NCI-H2171 (cell line): Measurements from ENCODE around the gene TTC34.
A peak's percentile ranks its signal among the peaks of the same experiment; 100 is the strongest.

ENCODE experiments used
- DNase-seq: peaks from one replicate; lab custom pipeline; 2025; lab: John Stamatoyannopoulos, UW

TTC34 gene

GRCh38 chr1:2590233-2591141 lies 211.0 kb downstream of the TTC34 start:
- no peak for DNase-seq

DNA sequence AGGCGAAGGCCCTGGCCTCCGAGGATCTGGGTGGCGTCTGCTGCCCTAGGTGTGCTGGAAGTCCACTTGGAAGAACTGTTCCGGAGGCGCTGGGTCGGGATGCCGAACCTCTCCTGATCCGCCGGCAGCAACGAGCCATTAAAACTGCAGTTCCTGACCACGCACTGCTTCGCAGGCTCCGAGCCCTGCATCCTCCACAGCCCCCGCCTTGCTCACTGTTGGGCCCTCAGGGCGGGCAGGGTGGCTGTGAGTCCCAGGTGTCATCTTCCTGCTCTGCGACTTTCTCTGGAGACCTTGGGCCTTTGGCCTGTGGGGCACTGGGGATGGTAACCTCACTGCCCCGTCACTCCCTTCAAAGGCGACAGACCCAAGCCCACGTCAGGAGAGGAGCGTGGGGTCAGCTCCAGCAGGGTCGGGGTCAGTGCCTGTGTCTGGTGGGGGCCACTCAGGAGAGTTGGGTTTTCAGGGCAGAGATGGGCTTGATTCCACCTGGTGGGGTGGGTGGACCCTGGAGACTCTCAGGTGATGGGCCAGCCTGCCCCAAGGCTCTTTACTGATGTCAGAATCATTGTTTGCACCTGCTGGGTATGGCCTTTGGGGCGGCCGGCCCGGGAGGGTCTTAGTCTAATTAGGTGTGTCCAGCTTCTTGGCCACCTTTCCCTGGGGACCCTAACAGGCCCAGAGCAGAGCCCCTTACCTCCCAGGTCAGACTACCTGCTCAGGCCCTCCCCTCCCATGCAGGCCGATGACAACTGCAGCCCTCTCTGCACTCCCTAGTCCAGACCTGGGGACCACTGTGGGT lies 211.9 kb downstream of the TTC34 start:
- no peak for DNase-seq

DNA sequence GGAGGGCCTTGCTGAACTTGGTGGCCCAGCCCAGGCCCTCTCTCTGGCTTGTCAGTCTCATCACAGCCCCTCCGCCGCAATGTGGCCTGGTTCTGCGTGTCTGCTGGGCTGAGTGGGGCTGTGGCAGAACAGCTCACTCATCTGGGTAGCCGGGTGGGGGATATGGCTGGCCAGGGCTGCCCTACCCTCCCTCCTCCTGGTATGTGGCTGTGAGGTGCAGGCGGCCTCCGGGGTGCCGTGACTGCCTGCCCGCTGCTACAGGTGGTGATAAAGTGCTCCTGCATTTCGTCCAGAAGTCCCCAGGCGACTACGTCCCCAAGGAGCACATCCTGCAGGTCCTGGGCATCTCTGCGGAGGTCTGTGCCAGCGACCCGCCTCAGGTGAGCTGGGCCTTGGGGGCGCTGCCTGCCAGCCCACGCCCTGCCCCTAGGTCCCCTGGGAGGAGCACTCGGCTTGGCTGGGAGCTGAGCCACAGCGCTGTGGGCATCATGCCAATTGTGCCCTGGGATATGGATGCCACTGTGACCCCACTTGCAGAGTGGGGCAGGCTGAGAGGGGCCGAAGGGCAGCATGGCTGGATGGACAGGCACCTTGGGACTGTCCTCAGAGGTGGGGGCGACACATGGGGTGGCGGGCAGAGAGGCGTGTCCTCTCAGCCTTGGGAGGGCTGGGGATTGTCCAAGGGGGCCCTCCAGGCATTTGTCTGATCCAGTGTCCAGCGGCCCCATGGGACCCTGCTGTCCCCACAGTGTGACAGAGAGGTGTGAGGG lies 212.6 kb downstream of the TTC34 start:
- no peak for DNase-seq

DNA sequence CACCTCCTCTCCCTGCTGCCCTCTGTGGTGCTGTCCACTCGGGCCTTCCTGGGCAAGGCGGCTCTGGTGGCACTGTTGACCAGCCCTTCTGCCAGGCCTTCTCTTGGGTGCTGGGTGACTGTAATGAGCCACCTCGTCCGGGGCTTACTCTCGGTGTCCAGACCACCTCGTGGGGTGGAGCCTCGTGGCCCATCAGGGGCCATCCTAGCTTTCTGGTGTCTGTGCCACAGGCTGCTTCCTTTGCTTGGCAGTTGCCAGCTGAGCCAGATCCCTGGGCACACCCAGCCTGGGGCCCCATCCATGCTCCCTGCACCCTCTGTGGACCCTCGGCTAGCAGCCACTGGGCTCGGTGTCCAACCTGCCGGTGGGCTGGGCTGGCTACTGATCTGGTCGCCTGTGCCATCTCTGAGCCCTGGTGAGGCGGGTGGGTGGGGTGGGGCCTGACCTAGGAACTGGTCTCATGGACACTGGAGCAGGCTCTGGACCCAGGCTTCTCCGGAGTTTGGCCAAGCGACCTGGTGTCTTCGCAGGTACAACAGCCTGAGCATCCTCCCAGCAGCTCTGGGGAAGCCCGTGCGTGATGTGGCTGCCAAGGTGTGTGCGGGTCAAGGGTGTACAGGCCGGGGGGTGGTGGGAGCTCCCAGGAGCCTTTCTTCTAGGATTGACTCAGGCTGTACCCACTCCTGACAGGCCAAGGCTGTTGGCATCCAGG lies 213.5 kb downstream of the TTC34 start:
- DNase-seq, result no peak

DNA sequence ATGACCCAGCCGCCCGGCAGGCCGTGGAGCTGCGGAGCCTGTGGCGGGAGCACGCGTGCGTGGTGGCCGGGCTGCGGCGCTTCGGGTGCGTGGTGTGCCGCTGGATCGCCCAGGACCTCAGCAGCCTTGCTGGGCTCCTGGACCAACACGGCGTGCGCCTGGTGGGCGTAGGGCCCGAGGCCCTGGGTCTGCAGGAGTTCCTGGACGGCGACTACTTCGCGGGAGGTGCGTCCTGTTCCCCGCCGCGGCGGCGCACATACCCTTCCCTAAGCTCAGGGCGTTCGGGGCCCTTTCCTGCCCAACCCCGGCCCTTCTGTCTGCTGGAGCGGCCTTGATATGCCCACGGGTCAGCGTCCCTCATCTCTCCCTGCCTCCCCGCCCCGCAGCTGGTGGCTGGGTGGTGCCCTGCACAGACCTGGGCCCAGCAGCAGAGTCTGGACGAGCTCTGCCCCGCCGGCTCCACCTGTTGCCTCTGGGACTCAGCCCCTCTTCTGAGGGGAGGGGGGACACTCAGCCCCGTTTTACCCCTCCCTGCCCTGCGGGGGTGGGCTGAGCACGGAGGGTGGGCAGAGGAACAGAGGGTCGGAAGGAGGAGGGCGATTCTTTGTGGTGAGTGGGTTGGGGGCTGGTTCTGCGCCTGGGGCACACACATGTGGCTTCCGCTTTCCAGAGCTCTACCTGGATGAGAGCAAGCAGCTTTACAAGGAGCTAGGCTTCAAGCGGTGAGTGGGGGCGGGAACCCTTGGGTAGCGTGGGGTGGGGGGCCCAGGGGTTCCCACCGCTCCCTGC lies 214.2 kb downstream of the TTC34 start:
- no peak for DNase-seq

- DNase-seq, result peak; percentile 99
Measured at GRCh38 chr1:2586154-2587070, 215.1 kb downstream of the TTC34 start, which contains the start of gene PRXL2B. Gene PRXL2B, plus strand, starts transcription at chr1:2586777. Its CDS starts 109 bp downstream, at chr1:2586886.
